GM23338 (cell line): ENCODE measurements around the gene RRP12. TPM values are rescaled to one million over a fixed set of nuclear protein-coding genes. Genes with fewer than 3 reads are reported as not detected.

Experiments used
- ATAC-seq: fragments of 200-7000 bp; cut with Tn5 transposase; 3 replicates; pipeline ENCODE4 v1.9.1; 2020
- DNase-seq: peaks from one replicate; pipeline ENCODE4 v3.0.0-alpha.2; 2015; ENCODE audit warnings: low spot score
- H2AFZ ChIP-seq: fragments of 200-600 bp; sonication (generic); 2 replicates; pipeline ENCODE4 v1.8.0; 2016; ENCODE audit warnings: antibody characterized with exemption, mild to moderate bottlenecking, moderate library complexity
- H3F3A ChIP-seq: fragments of 200-600 bp; sonication (generic); replicated peaks from 2 replicates; pipeline ENCODE4 v1.8.0; 2017; ENCODE audit warnings: antibody characterized with exemption, mixed run types, low read depth
- H3K27ac ChIP-seq: fragments of 200-600 bp; sonication (generic); 2 replicates; pipeline ENCODE4 v1.6.1; 2016; ENCODE audit warnings: low read depth
- H3K27me3 ChIP-seq: fragments of 200-600 bp; sonication (generic); 2 replicates; pipeline ENCODE4 v1.8.0; 2016; ENCODE audit warnings: mild to moderate bottlenecking, mixed run types, moderate library complexity; ENCODE audit not compliant: insufficient read depth
- H3K36me3 ChIP-seq: fragments of 200-600 bp; sonication (generic); 2 replicates; pipeline ENCODE4 v1.8.0; 2016; ENCODE audit warnings: mild to moderate bottlenecking; ENCODE audit not compliant: insufficient read depth
- H3K4me1 ChIP-seq: fragments of 200-600 bp; sonication (generic); 2 replicates; pipeline ENCODE4 v1.8.0; 2016; ENCODE audit warnings: mild to moderate bottlenecking, moderate library complexity; ENCODE audit not compliant: insufficient read depth
- H3K4me2 ChIP-seq: fragments of 200-600 bp; sonication (generic); 2 replicates; pipeline ENCODE4 v1.7.1; 2017; ENCODE audit warnings: mixed run types
- H3K4me3 ChIP-seq: fragments of 200-600 bp; sonication (generic); 2 replicates; pipeline ENCODE4 v1.6.1; 2016; ENCODE audit warnings: mixed run types
- H3K79me2 ChIP-seq: fragments of 200-600 bp; sonication (generic); replicated peaks from 2 replicates; pipeline ENCODE4 v1.8.0; 2017; ENCODE audit warnings: mild to moderate bottlenecking; ENCODE audit not compliant: insufficient read depth
- H3K9me2 ChIP-seq: fragments of 200-600 bp; sonication (generic); 2 replicates; pipeline ENCODE4 v1.8.0; 2017; ENCODE audit not compliant: insufficient read depth
- H4K20me1 ChIP-seq: fragments of 200-600 bp; sonication (generic); replicated peaks from 2 replicates; pipeline ENCODE4 v1.8.0; 2017; ENCODE audit warnings: mild to moderate bottlenecking; ENCODE audit not compliant: insufficient read depth
- H3K27ac Mint-ChIP-seq: 2 replicates; pipeline ENCODE4 v1.8.0; 2020; ENCODE audit warnings: inconsistent platforms, mild to moderate bottlenecking, moderate library complexity, mixed read lengths
- H3K27me3 Mint-ChIP-seq: 3 replicates; pipeline ENCODE4 v1.8.0; 2022; ENCODE audit warnings: low read depth, mild to moderate bottlenecking, moderate library complexity, mixed read lengths, inconsistent platforms; ENCODE audit not compliant: insufficient read depth, poor library complexity
- H3K36me3 Mint-ChIP-seq: 3 replicates; pipeline ENCODE4 v1.8.0; 2021; ENCODE audit warnings: low read depth, mild to moderate bottlenecking, inconsistent platforms, moderate library complexity, mixed read lengths
- H3K4me1 Mint-ChIP-seq: 3 replicates; pipeline ENCODE4 v1.8.0; 2020; ENCODE audit warnings: mild to moderate bottlenecking, inconsistent platforms, mixed read lengths
- H3K4me3 Mint-ChIP-seq: 3 replicates; pipeline ENCODE4 v1.8.0; 2021; ENCODE audit warnings: moderate library complexity, mild to moderate bottlenecking, inconsistent platforms, mixed read lengths
- H3K9me3 Mint-ChIP-seq: 3 replicates; pipeline ENCODE4 v1.8.0; 2020; ENCODE audit warnings: moderate library complexity, mild to moderate bottlenecking, inconsistent platforms, mixed read lengths
- CREB1 ChIP-seq: fragments of 250-450 bp; sonication (Bioruptor Pico); IDR thresholded peaks from 2 replicates; pipeline ENCODE4 v1.5.0; 2020; ENCODE audit warnings: low read depth, mild to moderate bottlenecking, moderate library complexity
- ETS1 ChIP-seq: IDR thresholded peaks from 2 replicates; pipeline ENCODE4 v1.6.1; 2016; ENCODE audit warnings: antibody characterized with exemption
- EZH2phosphoT487 ChIP-seq: fragments of 200-600 bp; sonication (generic); IDR thresholded peaks from one replicate; pipeline ENCODE4 v1.8.1; 2018; ENCODE audit warnings: antibody characterized with exemption; ENCODE audit not compliant: unreplicated experiment
- JUNB ChIP-seq: IDR thresholded peaks from one replicate; pipeline ENCODE4 v1.6.1; 2016; ENCODE audit warnings: antibody characterized with exemption; ENCODE audit not compliant: unreplicated experiment
- POLR2AphosphoS5 ChIP-seq: IDR thresholded peaks from 2 replicates; pipeline ENCODE4 v1.6.1; 2016; ENCODE audit warnings: antibody characterized with exemption, low read depth
- STAT1 ChIP-seq: IDR thresholded peaks from one replicate; pipeline ENCODE4 v1.6.1; 2016; ENCODE audit warnings: antibody characterized with exemption; ENCODE audit not compliant: unreplicated experiment
- ZNF331 ChIP-seq: fragments of 250-450 bp; sonication (Bioruptor Pico); IDR thresholded peaks from 2 replicates; pipeline ENCODE4 v1.5.0; 2020; ENCODE audit warnings: low read depth, mild to moderate bottlenecking, moderate library complexity
- polyA plus RNA-seq: library from polyadenylated mRNA; unstranded; fragments of >200 nt; fragmentation: Nextera tagmentation; extraction: Ambion mirVana; gene quantifications from 2 replicates; pipeline ENCODE4 v1.2.1, GENCODE V29; 2016
- total RNA-seq: library from RNA; depleted of rRNA; stranded (reverse); fragments of >200 nt; shearing (Covaris generic); gene quantifications from 2 replicates; pipeline ENCODE4 v1.2.3, GENCODE V29; 2014
- TF ChIP-seq, protein P1 (sequence below): IDR thresholded peaks from one replicate; pipeline ENCODE4 v1.6.1; 2018; ENCODE audit warnings: antibody characterized with exemption; ENCODE audit not compliant: unreplicated experiment

Gene RRP12
- total and polyA plus RNA-seq, 2 experiments from 2014 or later = 53.4 to 62.6 TPM

GRCh38 chr10:97416565-97416964, 15.4 kb upstream of the RRP12 start (continued):
- TF ChIP-seq ETS1 = no peak
- no peak for TF ChIP-seq STAT1
- no peak for TF ChIP-seq CREB1 (CRISPR knock-in tag)

DNA sequence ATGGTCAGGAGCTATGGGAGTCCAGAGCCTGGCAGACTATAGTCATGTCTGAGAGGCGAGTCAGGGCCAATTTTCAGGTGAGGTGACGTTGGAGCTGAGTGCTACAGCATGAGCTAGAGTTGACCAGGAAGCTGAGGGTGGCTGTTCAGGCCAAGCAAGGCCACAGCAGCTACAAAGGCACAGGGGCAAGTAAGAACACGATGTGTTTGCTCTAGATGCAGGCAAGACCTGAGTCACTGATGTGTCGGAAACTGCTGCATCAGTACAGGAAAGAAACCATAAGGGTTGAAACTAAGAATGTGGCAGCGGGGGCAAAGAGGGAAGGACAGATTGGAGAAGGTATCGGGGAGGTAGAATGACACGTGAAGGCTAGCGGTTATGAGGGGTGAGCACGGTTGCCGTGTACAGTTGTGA, 11.8 kb upstream of the RRP12 start:
- Histone ChIP-seq H3K4me2 (no peak overlapping the region), H3K9me2 (no peaks in the 10 kb centered on the region), H3K79me2 (no peaks in the 10 kb centered on the region), H3K36me3 (no peaks in the 10 kb centered on the region), H4K20me1 (no peaks in the 10 kb centered on the region), H3K27me3 (no peaks in the 10 kb centered on the region), H3K27ac (no peak overlapping the region), H3K4me3 (no peak overlapping the region), H3K4me1 (no peaks in the 10 kb centered on the region), H2AFZ (no peak overlapping the region), H3F3A (0 out of 2 replicates have a peak, but pooled peaks cover 2% of the 10 kb centered on the region)
- Mint-ChIP-seq H3K4me3 (no peak overlapping the region), H3K27me3 (peaks cover 8% of the 10 kb centered on the region), H3K27ac (peak overlapping the region; percentile 42; the same call in 1 of the 2 replicates), H3K9me3 (no peaks in the 10 kb centered on the region), H3K4me1 (peaks cover 19% of the 10 kb centered on the region), H3K36me3 (no peaks in the 10 kb centered on the region)
- TF ChIP-seq JUNB (no peak), ZNF331 (CRISPR knock-in tag) (no peak), CREB1 (CRISPR knock-in tag) (no peak)
- no peak for ATAC-seq
- no peak for DNase-seq

DNA sequence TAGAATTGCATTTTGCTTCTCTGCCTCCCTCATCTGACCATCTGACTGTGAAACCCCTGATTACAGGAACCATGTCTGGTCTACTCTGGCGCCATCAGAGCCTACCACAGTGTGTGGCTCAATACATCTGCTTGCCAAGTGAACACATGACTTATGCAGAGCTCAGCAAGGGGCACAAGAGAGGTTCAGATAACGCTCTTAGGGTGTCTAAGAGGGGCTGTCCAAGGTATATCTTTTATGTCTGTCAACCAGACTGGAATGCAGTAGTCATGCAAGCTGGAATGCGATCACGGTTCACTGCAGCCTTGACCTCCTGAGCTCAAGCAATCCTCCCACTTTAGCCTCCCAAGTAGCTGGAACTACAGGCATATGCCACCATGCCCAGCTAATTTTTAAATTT, 10.3 kb upstream of the RRP12 start:
- Mint-ChIP-seq H3K27me3 (peaks cover 8% of the 10 kb centered on the region), H3K27ac (no peak overlapping the region), H3K4me3 (no peak overlapping the region), H3K36me3 (no peaks in the 10 kb centered on the region), H3K4me1 (peaks cover 13% of the 10 kb centered on the region; the same call in 2 of the 3 replicates), H3K9me3 (no peaks in the 10 kb centered on the region)
- Histone ChIP-seq H3K9me2 (no peaks in the 10 kb centered on the region), H3K79me2 (no peaks in the 10 kb centered on the region), H3K4me3 (no peak overlapping the region), H3K36me3 (no peaks in the 10 kb centered on the region), H3F3A (0 out of 2 replicates have a peak, but pooled peaks cover 9% of the 10 kb centered on the region), H3K4me2 (no peak overlapping the region), H2AFZ (no peak overlapping the region), H3K27ac (no peak overlapping the region), H4K20me1 (no peaks in the 10 kb centered on the region), H3K4me1 (no peaks in the 10 kb centered on the region; the same call in 1 of the 2 replicates), H3K27me3 (no peaks in the 10 kb centered on the region)
- TF ChIP-seq, protein P1, sequence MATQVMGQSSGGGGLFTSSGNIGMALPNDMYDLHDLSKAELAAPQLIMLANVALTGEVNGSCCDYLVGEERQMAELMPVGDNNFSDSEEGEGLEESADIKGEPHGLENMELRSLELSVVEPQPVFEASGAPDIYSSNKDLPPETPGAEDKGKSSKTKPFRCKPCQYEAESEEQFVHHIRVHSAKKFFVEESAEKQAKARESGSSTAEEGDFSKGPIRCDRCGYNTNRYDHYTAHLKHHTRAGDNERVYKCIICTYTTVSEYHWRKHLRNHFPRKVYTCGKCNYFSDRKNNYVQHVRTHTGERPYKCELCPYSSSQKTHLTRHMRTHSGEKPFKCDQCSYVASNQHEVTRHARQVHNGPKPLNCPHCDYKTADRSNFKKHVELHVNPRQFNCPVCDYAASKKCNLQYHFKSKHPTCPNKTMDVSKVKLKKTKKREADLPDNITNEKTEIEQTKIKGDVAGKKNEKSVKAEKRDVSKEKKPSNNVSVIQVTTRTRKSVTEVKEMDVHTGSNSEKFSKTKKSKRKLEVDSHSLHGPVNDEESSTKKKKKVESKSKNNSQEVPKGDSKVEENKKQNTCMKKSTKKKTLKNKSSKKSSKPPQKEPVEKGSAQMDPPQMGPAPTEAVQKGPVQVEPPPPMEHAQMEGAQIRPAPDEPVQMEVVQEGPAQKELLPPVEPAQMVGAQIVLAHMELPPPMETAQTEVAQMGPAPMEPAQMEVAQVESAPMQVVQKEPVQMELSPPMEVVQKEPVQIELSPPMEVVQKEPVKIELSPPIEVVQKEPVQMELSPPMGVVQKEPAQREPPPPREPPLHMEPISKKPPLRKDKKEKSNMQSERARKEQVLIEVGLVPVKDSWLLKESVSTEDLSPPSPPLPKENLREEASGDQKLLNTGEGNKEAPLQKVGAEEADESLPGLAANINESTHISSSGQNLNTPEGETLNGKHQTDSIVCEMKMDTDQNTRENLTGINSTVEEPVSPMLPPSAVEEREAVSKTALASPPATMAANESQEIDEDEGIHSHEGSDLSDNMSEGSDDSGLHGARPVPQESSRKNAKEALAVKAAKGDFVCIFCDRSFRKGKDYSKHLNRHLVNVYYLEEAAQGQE = no peak
- TF ChIP-seq POLR2AphosphoS5 (no peak), EZH2phosphoT487 (no peak), CREB1 (CRISPR knock-in tag) (no peak)
- ATAC-seq (no peak), DNase-seq (no peak)
